KMS-11 (cell line): ENCODE data around the gene GDNF.

Experiments
- H2AFZ ChIP-seq: fragments of 200-600 bp; sonication (generic); 2 replicates; pipeline ENCODE4 v1.6.1; 2016; ENCODE audit warnings: antibody characterized with exemption, mixed run types, low read depth
- H3K27ac ChIP-seq: fragments of 200-600 bp; sonication (generic); 2 replicates; pipeline ENCODE4 v1.6.1; 2016; ENCODE audit warnings: mild to moderate bottlenecking, mixed run types
- H3K27me3 ChIP-seq: fragments of 200-600 bp; sonication (generic); 2 replicates; pipeline ENCODE4 v1.6.1; 2017; ENCODE audit warnings: mild to moderate bottlenecking, low read depth, mixed run types, moderate library complexity; ENCODE audit not compliant: insufficient read depth
- H3K36me3 ChIP-seq: fragments of 200-600 bp; sonication (generic); 2 replicates; pipeline ENCODE4 v1.6.1; 2017; ENCODE audit warnings: mild to moderate bottlenecking, mixed run types; ENCODE audit not compliant: insufficient read depth
- H3K4me1 ChIP-seq: fragments of 200-600 bp; sonication (generic); 2 replicates; pipeline ENCODE4 v1.6.1; 2016; ENCODE audit warnings: mild to moderate bottlenecking, low read depth, mixed run types; ENCODE audit not compliant: poor library complexity, severe bottlenecking
- H3K4me2 ChIP-seq: fragments of 200-600 bp; sonication (generic); 2 replicates; pipeline ENCODE4 v1.7.0; 2016; ENCODE audit warnings: mild to moderate bottlenecking, mixed run types
- H3K4me3 ChIP-seq: fragments of 200-600 bp; sonication (generic); IDR thresholded peaks from 2 replicates; pipeline ENCODE4 v1.6.1; 2017; ENCODE audit warnings: low read depth, low read length, mixed read lengths; ENCODE audit not compliant: insufficient read depth
- H3K79me2 ChIP-seq: fragments of 200-600 bp; sonication (generic); 2 replicates; pipeline ENCODE4 v1.6.1; 2016; ENCODE audit warnings: low read depth, mixed run types; ENCODE audit not compliant: insufficient read depth
- H3K9ac ChIP-seq: fragments of 200-600 bp; sonication (generic); 2 replicates; pipeline ENCODE4 v1.6.1; 2016; ENCODE audit warnings: mild to moderate bottlenecking, mixed run types
- H4K20me1 ChIP-seq: fragments of 200-600 bp; sonication (generic); 2 replicates; pipeline ENCODE4 v1.6.1; 2016; ENCODE audit warnings: mild to moderate bottlenecking, mixed run types; ENCODE audit not compliant: insufficient read depth
- TF ChIP-seq, protein P1 (sequence below): fragments of 200-600 bp; sonication (generic); conservative IDR thresholded peaks from 2 replicates; pipeline ENCODE4 v1.6.1; 2017; ENCODE audit warnings: low read depth, mild to moderate bottlenecking, antibody characterized with exemption, low read length, moderate library complexity, mixed read lengths

Gene GDNF

DNA sequence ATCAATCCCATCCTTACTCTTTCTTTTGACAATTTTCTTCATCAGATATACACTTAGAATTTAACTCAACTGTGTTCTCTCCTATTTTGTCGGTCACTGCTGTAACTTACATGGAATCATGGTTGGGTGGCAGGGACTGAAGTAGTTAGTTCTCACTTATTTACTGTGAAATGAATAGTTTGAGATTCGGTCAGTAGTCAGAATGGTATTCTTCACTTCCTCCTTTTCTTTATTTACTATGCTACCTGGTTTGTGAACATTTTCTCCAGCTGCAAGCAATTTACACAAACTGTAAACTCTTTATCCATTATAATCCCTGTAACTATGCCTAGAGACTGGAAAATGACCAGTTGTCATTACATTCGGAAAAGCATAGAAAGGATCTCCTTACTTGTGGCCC, 41.5 kb upstream of the GDNF start:
- Histone ChIP-seq H3K4me3 (no peak overlapping the region), H3K27ac (no peak overlapping the region), H3K9ac (no peak overlapping the region), H3K4me1 (no peaks in the 10 kb centered on the region), H3K79me2 (no peaks in the 10 kb centered on the region), H3K27me3 (no peaks in the 10 kb centered on the region), H3K4me2 (no peak overlapping the region), H4K20me1 (no peaks in the 10 kb centered on the region), H3K36me3 (no peaks in the 10 kb centered on the region), H2AFZ (no peak overlapping the region)
- TF ChIP-seq, protein P1, sequence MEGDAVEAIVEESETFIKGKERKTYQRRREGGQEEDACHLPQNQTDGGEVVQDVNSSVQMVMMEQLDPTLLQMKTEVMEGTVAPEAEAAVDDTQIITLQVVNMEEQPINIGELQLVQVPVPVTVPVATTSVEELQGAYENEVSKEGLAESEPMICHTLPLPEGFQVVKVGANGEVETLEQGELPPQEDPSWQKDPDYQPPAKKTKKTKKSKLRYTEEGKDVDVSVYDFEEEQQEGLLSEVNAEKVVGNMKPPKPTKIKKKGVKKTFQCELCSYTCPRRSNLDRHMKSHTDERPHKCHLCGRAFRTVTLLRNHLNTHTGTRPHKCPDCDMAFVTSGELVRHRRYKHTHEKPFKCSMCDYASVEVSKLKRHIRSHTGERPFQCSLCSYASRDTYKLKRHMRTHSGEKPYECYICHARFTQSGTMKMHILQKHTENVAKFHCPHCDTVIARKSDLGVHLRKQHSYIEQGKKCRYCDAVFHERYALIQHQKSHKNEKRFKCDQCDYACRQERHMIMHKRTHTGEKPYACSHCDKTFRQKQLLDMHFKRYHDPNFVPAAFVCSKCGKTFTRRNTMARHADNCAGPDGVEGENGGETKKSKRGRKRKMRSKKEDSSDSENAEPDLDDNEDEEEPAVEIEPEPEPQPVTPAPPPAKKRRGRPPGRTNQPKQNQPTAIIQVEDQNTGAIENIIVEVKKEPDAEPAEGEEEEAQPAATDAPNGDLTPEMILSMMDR = no peak

DNA sequence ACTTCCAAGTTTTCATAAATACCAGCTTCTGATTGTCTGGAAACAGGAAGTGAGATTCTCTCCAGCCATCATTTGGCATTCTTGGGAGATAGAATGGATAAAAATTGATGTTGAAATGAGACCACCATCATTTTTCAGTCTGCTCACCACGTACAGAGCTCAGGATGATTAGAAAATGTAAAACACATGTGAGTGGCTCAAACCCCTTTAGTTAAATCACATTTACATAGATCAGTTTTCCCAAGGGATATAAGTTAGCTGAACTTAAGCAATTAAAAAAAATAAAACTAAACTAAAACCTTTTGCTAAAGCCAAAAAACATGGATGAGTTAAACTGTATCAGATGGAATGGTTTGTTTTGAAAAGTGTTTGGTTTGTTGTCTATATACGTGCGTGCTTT, 37.1 kb upstream of the GDNF start:
- TF ChIP-seq, protein P1 = no peak
- no peak overlapping the region for H3K4me2 ChIP-seq
- H3K4me1 ChIP-seq = no peaks in the 10 kb centered on the region
- no peak overlapping the region for H3K4me3 ChIP-seq
- H3K27me3 ChIP-seq = no peaks in the 10 kb centered on the region
- H2AFZ ChIP-seq = no peak overlapping the region
- H3K79me2 ChIP-seq = no peaks in the 10 kb centered on the region
- H3K27ac ChIP-seq = no peak overlapping the region
- H4K20me1 ChIP-seq = no peaks in the 10 kb centered on the region
- no peak overlapping the region for H3K9ac ChIP-seq
- H3K36me3 ChIP-seq = no peaks in the 10 kb centered on the region

GRCh38 chr5:37876245-37876644, 36.4 kb upstream of the GDNF start:
- Histone ChIP-seq H2AFZ (no peak overlapping the region), H3K79me2 (no peaks in the 10 kb centered on the region), H4K20me1 (no peaks in the 10 kb centered on the region), H3K27ac (no peak overlapping the region), H3K9ac (no peak overlapping the region), H3K4me1 (no peaks in the 10 kb centered on the region), H3K27me3 (no peaks in the 10 kb centered on the region), H3K36me3 (no peaks in the 10 kb centered on the region), H3K4me2 (no peak overlapping the region), H3K4me3 (no peak overlapping the region)
- TF ChIP-seq, protein P1 = no peak

- H3K27me3 ChIP-seq = no peaks in the 10 kb centered on the region
- no peaks in the 10 kb centered on the region for H3K4me1 ChIP-seq
- no peak overlapping the region for H2AFZ ChIP-seq
- no peaks in the 10 kb centered on the region for H3K36me3 ChIP-seq
- TF ChIP-seq, protein P1 = no peak
- no peak overlapping the region for H3K4me2 ChIP-seq
- no peak overlapping the region for H3K4me3 ChIP-seq
- H3K79me2 ChIP-seq = no peaks in the 10 kb centered on the region
- no peaks in the 10 kb centered on the region for H4K20me1 ChIP-seq
- H3K27ac ChIP-seq = no peak overlapping the region
- no peak overlapping the region for H3K9ac ChIP-seq
Measured at GRCh38 chr5:37875051-37875787, 35.4 kb upstream of the GDNF start.
